Testis (tissue), 3 donors: ENCODE measurements around the gene GAB2. TPM values are rescaled to one million over a fixed set of nuclear protein-coding genes. Genes with fewer than 3 reads are reported as not detected.

Source experiments
- DNase-seq: peaks from one replicate; pipeline ENCODE4 v3.0.0-alpha.2; 2019
- H3K27ac ChIP-seq, 2 donors: fragments of 200-600 bp; sonication (generic); one replicate each; pipeline ENCODE4 v1.5.1; 2019
- H3K27me3 ChIP-seq: fragments of 200-600 bp; sonication (generic); one replicate; pipeline ENCODE4 v1.5.1; 2019
- H3K36me3 ChIP-seq: fragments of 200-600 bp; sonication (generic); one replicate; pipeline ENCODE4 v1.5.1; 2017; ENCODE audit warnings: low read depth; ENCODE audit errors: missing control alignments
- H3K4me1 ChIP-seq: fragments of 200-600 bp; sonication (generic); one replicate; pipeline ENCODE4 v1.5.1; 2019
- H3K4me3 ChIP-seq, 2 donors: fragments of 200-600 bp; sonication (generic); one replicate each; pipeline ENCODE4 v1.5.1; 2017 to 2019
- H3K9me3 ChIP-seq: fragments of 200-600 bp; sonication (generic); one replicate; pipeline ENCODE4 v1.5.1; 2017
- CTCF ChIP-seq, 3 experiments: fragments of 450-650 bp in 2 of 3; fragments of 200-600 bp in 1 of 3; sonication (generic) in 1 of 3; IDR thresholded peaks; one replicate each; pipeline ENCODE4 v1.5.1; 2016 to 2019; ENCODE audit warnings: antibody characterized with exemption in 3 of 3, mild to moderate bottlenecking in 2 of 3, moderate library complexity in 1 of 3
- POLR2A ChIP-seq: fragments of 450-650 bp; IDR thresholded peaks from one replicate; pipeline ENCODE4 v1.6.1; 2017; ENCODE audit warnings: antibody characterized with exemption, mild to moderate bottlenecking, moderate library complexity
- WGBS, 2 donors: methylation state at CpG; one replicate each; pipeline ENCODE4 v1.1.5; 2018; 5-methylcytosine and 5-hydroxymethylcytosine counted together
- intact Hi-C: fragments of 100-400 bp; cut with DNase I; formaldehyde crosslinking; loops from one replicate; pipeline ENCODE4 v1.15.1; 2023; ENCODE audit warnings: low total_unique reads
- polyA plus RNA-seq: library from polyadenylated mRNA; stranded (reverse); fragments of 350-450 nt; fragmentation: Illumina TruSeq; extraction: RNeasy Lipid Tissue Mini Kit (QIAGEN cat#74804); gene quantifications from one replicate; pipeline ENCODE4 v1.2.3, GENCODE V29; 2014; ENCODE audit warnings: low read depth, low replicate concordance; ENCODE audit not compliant: insufficient read depth
- total RNA-seq, 2 donors: library from RNA; depleted of rRNA; stranded (reverse); fragments of >200 nt; gene quantifications; one replicate each; pipeline ENCODE4 v1.2.3, GENCODE V29; 2016

The GAB2 gene
- total and polyA plus RNA-seq, 3 donors from 2014 or later: 9.2 to 14.3 (median 10.9) TPM

GRCh38 chr11:78405805-78406204 lies 11.8 kb downstream of the GAB2 start:
- no peak for DNase-seq
- TF ChIP-seq POLR2A: no peak
- TF ChIP-seq CTCF (IDR thresholded peaks at IDR 0.05): no peak
- Histone ChIP-seq H3K27me3 (no peaks in the 10 kb centered on the region), H3K4me3 (no peak overlapping the region), H3K9me3 (no peaks in the 10 kb centered on the region), H3K36me3 (no peaks in the 10 kb centered on the region), H3K27ac (no peak overlapping the region), H3K4me1 (peaks cover 7% of the 10 kb centered on the region)
- WGBS, 2 donors: 67 to 100% methylated on average over 2 of the region's 2 CpGs
- intact Hi-C loops: no loop called here

- Histone ChIP-seq H3K4me3 (no peak overlapping the region), H3K27me3 (no peaks in the 10 kb centered on the region), H3K4me1 (peaks cover 7% of the 10 kb centered on the region), H3K9me3 (no peaks in the 10 kb centered on the region), H3K36me3 (no peaks in the 10 kb centered on the region), H3K27ac (no peak overlapping the region)
- intact Hi-C loops: no loop called here
- no peak for DNase-seq
- WGBS, 2 donors: 64 to 90% methylated on average over 2 of the region's 2 CpGs
- no peak for TF ChIP-seq POLR2A
- TF ChIP-seq CTCF (IDR thresholded peaks at IDR 0.05): no peak
These were observed 13.8 kb downstream of the GAB2 start for GRCh38 chr11:78403781-78404180.

DNA sequence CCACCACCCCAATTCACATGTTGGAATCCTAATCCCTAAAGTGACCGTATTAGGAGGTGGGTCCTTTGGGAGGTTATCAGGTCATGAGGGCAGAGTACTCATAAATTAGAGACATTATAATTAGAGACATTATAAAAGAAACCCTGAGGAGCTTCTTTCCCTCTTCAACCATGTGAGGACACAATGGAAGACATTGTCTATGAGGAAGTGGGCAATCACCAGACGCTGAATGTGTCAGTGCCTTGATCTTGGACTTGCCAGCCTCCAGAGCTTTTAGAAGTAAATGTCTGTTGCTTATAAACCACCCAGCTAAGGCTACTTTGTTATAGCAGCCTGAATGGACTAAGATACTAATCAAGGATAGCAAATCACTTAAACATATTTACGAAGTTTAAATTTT lies 14.8 kb downstream of the GAB2 start:
- Histone ChIP-seq H3K27ac (no peak overlapping the region), H3K36me3 (no peaks in the 10 kb centered on the region), H3K4me1 (peaks cover 7% of the 10 kb centered on the region), H3K9me3 (no peaks in the 10 kb centered on the region), H3K27me3 (no peaks in the 10 kb centered on the region), H3K4me3 (no peak overlapping the region)
- TF ChIP-seq POLR2A: no peak
- intact Hi-C loops: no loop called here
- no peak for DNase-seq
- 91 to 96% methylated on average over 3 of the region's 3 CpGs for WGBS, 2 donors

DNA sequence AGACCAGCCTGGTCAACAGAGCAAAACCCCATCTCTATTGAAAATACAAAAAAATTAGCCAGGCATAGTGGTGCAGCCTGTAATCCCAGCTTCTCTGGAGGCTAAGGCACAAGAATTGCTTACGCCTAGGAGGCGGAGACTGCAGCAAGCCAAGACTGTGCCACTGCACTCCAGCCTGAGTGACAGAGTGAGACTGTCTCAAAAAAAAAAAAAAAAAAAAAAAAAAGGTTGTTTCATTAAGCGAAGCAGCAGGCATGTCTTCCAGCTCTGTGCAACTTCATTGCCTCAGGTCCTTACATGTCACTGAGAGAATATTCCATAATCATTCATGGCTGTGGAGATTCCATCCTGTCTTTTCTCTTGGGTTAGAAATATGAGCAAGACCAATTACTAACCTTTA lies 16.9 kb downstream of the GAB2 start:
- intact Hi-C loops: no loop called here
- Histone ChIP-seq H3K9me3 (no peaks in the 10 kb centered on the region), H3K27ac (no peak overlapping the region), H3K4me1 (peaks cover 7% of the 10 kb centered on the region), H3K36me3 (no peaks in the 10 kb centered on the region), H3K4me3 (no peak overlapping the region), H3K27me3 (no peaks in the 10 kb centered on the region)
- WGBS, 2 donors: 91% methylated on average over 3 of the region's 3 CpGs
- DNase-seq: no peak
- no peak for TF ChIP-seq CTCF (IDR thresholded peaks at IDR 0.05)

DNA sequence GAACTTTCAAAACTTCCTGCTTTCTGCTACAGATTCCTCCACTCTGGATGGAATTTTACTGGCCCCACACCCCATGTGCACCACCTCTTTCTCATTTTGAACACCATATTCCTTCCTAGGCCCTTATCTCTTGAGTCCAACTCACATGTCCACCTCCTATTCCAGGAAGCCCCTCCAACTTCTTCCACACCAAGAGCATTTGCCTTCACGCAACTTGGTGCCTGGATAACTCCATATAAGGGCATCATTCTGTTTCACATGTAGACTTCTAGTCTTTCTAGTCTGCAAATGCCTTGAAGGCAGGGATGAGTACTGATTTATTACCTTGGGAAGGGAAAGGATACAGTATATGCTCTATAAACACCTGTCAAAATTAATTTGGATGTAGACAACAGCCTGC lies 17.5 kb downstream of the GAB2 start:
- 71 to 89% methylated on average over 1 of the region's 1 CpG for WGBS, 2 donors
- no peak overlapping the region for H3K4me3 ChIP-seq
- TF ChIP-seq POLR2A: no peak
- no peak for TF ChIP-seq CTCF (IDR thresholded peaks at IDR 0.05)
- H3K27me3 ChIP-seq: no peaks in the 10 kb centered on the region
- no peaks in the 10 kb centered on the region for H3K36me3 ChIP-seq
- peaks cover 7% of the 10 kb centered on the region for H3K4me1 ChIP-seq
- H3K27ac ChIP-seq: no peak overlapping the region
- H3K9me3 ChIP-seq: no peaks in the 10 kb centered on the region
- DNase-seq: no peak
- intact Hi-C loops: no loop called here
